Neural cell (in vitro differentiated cells): ENCODE results near the gene LBHD1.

ENCODE experiments used
- CTCF ChIP-seq: fragments of 450-650 bp; IDR thresholded peaks from 2 replicates; pipeline ENCODE4 v1.5.1; 2014; ENCODE audit warnings: antibody characterized with exemption, mild to moderate bottlenecking, moderate library complexity; ENCODE audit not compliant: poor library complexity, severe bottlenecking
- EZH2 ChIP-seq: fragments of 200-600, 300-800 bp; shearing (Covaris generic), sonication (generic); IDR thresholded peaks from 2 replicates; pipeline ENCODE4 v1.6.1; 2014; ENCODE audit warnings: antibody characterized with exemption, low read length, borderline replicate concordance, mild to moderate bottlenecking; ENCODE audit not compliant: insufficient read depth, poor library complexity, severe bottlenecking
- POLR2AphosphoS5 ChIP-seq: IDR thresholded peaks from 2 replicates; pipeline ENCODE4 v1.6.1; 2012

- TF ChIP-seq POLR2AphosphoS5 (no peak), CTCF (no peak), EZH2 (no peak)
Observed at GRCh38 chr11:62647609-62648005, 24.5 kb downstream of the LBHD1 start.
